Ovary (tissue), 3 donors: Measurements from ENCODE around the gene TSPO.
"Not testable (repeated sequence)": the region's sequence is repeated elsewhere in the genome, so short reads cannot be mapped to it uniquely, and the experiment has no call there.

ENCODE experiments used
- CTCF ChIP-seq, 3 donors: fragments of 450-650 bp in 2 of 3; fragments of 200-600 bp in 1 of 3; IDR thresholded peaks; one replicate each; pipeline versions ENCODE4 v1.5.1 to v1.8.0; 2016 to 2022; ENCODE audit warnings: antibody characterized with exemption in 3 of 3, mild to moderate bottlenecking in 1 of 3
- POLR2A ChIP-seq: fragments of 450-650 bp; IDR thresholded peaks from one replicate; pipeline ENCODE4 v1.6.1; 2017; ENCODE audit warnings: antibody characterized with exemption, mild to moderate bottlenecking, moderate library complexity
- donor health status: DM: no; HTN: no; CAD: no.

GRCh38 chr22:43104950-43105349 lies 46.4 kb upstream of the TSPO start:
- not testable (repeated sequence) for TF ChIP-seq POLR2A; CTCF (IDR thresholded peaks at IDR 0.05)
